Measurements from ENCODE around the gene B4GALT1.

Gene B4GALT1

GRCh38 chr9:33147416-33148169, 19.5 kb downstream of the B4GALT1 start:
- peaks cover 13 to 55% (median 23%) of the 10 kb centered on the region in 4 experiments for H3K4me1 ChIP-seq (ENCODE audit: control extremely low read depth in 1 of 4, control insufficient read depth in 4 of 4, insufficient read depth in 4 of 4, low read length in 3 of 4)
- peak in 1 of 3 donors; percentile 46 for DNase-seq
- no peak overlapping the region for H3K4me3 ChIP-seq (ENCODE audit: control insufficient read depth in 1 of 7, extremely low read depth in 1 of 7, insufficient read depth in 4 of 7, low read depth in 2 of 7, low read length in 6 of 7)
- CTCF ChIA-PET: interaction anchor here (1.1 to 1.5 kb wide), 2 partner anchors 8 to 15 kb away, joined by 4 read pairs; no protein-coding TSS in a partner anchor
- H3K27ac ChIP-seq (ENCODE audit: insufficient read depth in 1 of 2, low read depth in 1 of 2, low read length in 2 of 2, poor library complexity in 1 of 2, severe bottlenecking in 2 of 2): no peak overlapping the region
- H3K36me3 ChIP-seq (ENCODE audit: control insufficient read depth in 4 of 4, insufficient read depth in 4 of 4, low read length in 3 of 4): no peaks in the 10 kb centered on the region
- H3K27me3 ChIP-seq (replicated peaks in 2 of 5; ENCODE audit: control insufficient read depth in 4 of 5, insufficient read depth in 5 of 5, low read length in 4 of 5): no peaks in the 10 kb centered on the region
- POLR2A ChIA-PET: no interaction called here
- H3K9me3 ChIP-seq (ENCODE audit: control extremely low read depth in 1 of 5, control insufficient read depth in 4 of 5, insufficient read depth in 2 of 5, low read depth in 1 of 5, low read length in 4 of 5): no peaks in the 10 kb centered on the region
- WGBS (ENCODE audit: insufficient coverage): 73% methylated on average over 4 of the region's 7 CpGs

- Histone ChIP-seq H3K27me3 (replicated peaks in 2 of 5; ENCODE audit: control insufficient read depth in 4 of 5, insufficient read depth in 5 of 5, low read length in 4 of 5) (no peaks in the 10 kb centered on the region), H3K36me3 (ENCODE audit: control insufficient read depth in 4 of 4, insufficient read depth in 4 of 4, low read length in 3 of 4) (no peaks in the 10 kb centered on the region), H3K9me3 (ENCODE audit: control extremely low read depth in 1 of 5, control insufficient read depth in 4 of 5, insufficient read depth in 2 of 5, low read depth in 1 of 5, low read length in 4 of 5) (no peaks in the 10 kb centered on the region), H3K4me1 (ENCODE audit: control extremely low read depth in 1 of 4, control insufficient read depth in 4 of 4, insufficient read depth in 4 of 4, low read length in 3 of 4) (peaks cover 13 to 52% (median 19%) of the 10 kb centered on the region in 4 experiments), H3K4me3 (ENCODE audit: control insufficient read depth in 1 of 7, extremely low read depth in 1 of 7, insufficient read depth in 4 of 7, low read depth in 2 of 7, low read length in 6 of 7) (no peak overlapping the region), H3K27ac (ENCODE audit: insufficient read depth in 1 of 2, low read depth in 1 of 2, low read length in 2 of 2, poor library complexity in 1 of 2, severe bottlenecking in 2 of 2) (no peak overlapping the region)
- ChIA-PET POLR2A (no interaction called here), CTCF (interaction anchor here (1.2 to 1.5 kb wide), 2 partner anchors 11 to 14 kb away, joined by 3 to 4 read pairs; no protein-coding TSS in a partner anchor)
- DNase-seq: no peak
- 100% methylated on average over 1 of the region's 2 CpGs for WGBS (ENCODE audit: insufficient coverage)
These were observed 20.8 kb downstream of the B4GALT1 start for GRCh38 chr9:33146298-33146697.

GRCh38 chr9:33144551-33144950, 22.6 kb downstream of the B4GALT1 start:
- H3K36me3 ChIP-seq (ENCODE audit: control insufficient read depth in 4 of 4, insufficient read depth in 4 of 4, low read length in 3 of 4): peaks cover 0 to 2% (median 0%) of the 10 kb centered on the region in 4 experiments
- H3K9me3 ChIP-seq (ENCODE audit: control extremely low read depth in 1 of 5, control insufficient read depth in 4 of 5, insufficient read depth in 2 of 5, low read depth in 1 of 5, low read length in 4 of 5): no peaks in the 10 kb centered on the region
- H3K4me1 ChIP-seq (ENCODE audit: control extremely low read depth in 1 of 4, control insufficient read depth in 4 of 4, insufficient read depth in 4 of 4, low read length in 3 of 4): peaks cover 9 to 61% (median 16%) of the 10 kb centered on the region in 4 experiments
- H3K27me3 ChIP-seq (replicated peaks in 2 of 5; ENCODE audit: control insufficient read depth in 4 of 5, insufficient read depth in 5 of 5, low read length in 4 of 5): no peaks in the 10 kb centered on the region
- ChIA-PET POLR2A (interaction anchor here (0.7 kb wide), 1 partner anchor 17 kb away, joined by 3 read pairs; no protein-coding TSS in a partner anchor), CTCF (interaction anchor here (1.0 to 1.1 kb wide), 3 partner anchors 23 to 42 kb away, joined by 3 read pairs; partner anchors contain the start of gene B4GALT1)
- H3K4me3 ChIP-seq (ENCODE audit: control insufficient read depth in 1 of 7, extremely low read depth in 1 of 7, insufficient read depth in 4 of 7, low read depth in 2 of 7, low read length in 6 of 7): no peak overlapping the region
- no peak overlapping the region for H3K27ac ChIP-seq (ENCODE audit: insufficient read depth in 1 of 2, low read depth in 1 of 2, low read length in 2 of 2, poor library complexity in 1 of 2, severe bottlenecking in 2 of 2)
- WGBS (ENCODE audit: insufficient coverage): 67% methylated on average over 3 of the region's 3 CpGs
- no peak for DNase-seq

GRCh38 chr9:33143241-33143661, 23.9 kb downstream of the B4GALT1 start:
- H3K27me3 ChIP-seq (replicated peaks in 2 of 5; ENCODE audit: control insufficient read depth in 4 of 5, insufficient read depth in 5 of 5, low read length in 4 of 5): no peaks in the 10 kb centered on the region
- peaks cover 6 to 60% (median 13%) of the 10 kb centered on the region in 4 experiments for H3K4me1 ChIP-seq (ENCODE audit: control extremely low read depth in 1 of 4, control insufficient read depth in 4 of 4, insufficient read depth in 4 of 4, low read length in 3 of 4)
- CTCF ChIA-PET: no interaction called here
- WGBS (ENCODE audit: insufficient coverage): 96% methylated on average over 2 of the region's 2 CpGs
- no peak overlapping the region for H3K4me3 ChIP-seq (ENCODE audit: control insufficient read depth in 1 of 7, extremely low read depth in 1 of 7, insufficient read depth in 4 of 7, low read depth in 2 of 7, low read length in 6 of 7)
- no peak overlapping the region for H3K27ac ChIP-seq (ENCODE audit: insufficient read depth in 1 of 2, low read depth in 1 of 2, low read length in 2 of 2, poor library complexity in 1 of 2, severe bottlenecking in 2 of 2)
- DNase-seq: no peak
- POLR2A ChIA-PET: no interaction called here
- peaks cover 0 to 2% (median 0%) of the 10 kb centered on the region in 4 experiments for H3K36me3 ChIP-seq (ENCODE audit: control insufficient read depth in 4 of 4, insufficient read depth in 4 of 4, low read length in 3 of 4)
- H3K9me3 ChIP-seq (ENCODE audit: control extremely low read depth in 1 of 5, control insufficient read depth in 4 of 5, insufficient read depth in 2 of 5, low read depth in 1 of 5, low read length in 4 of 5): no peaks in the 10 kb centered on the region

GRCh38 chr9:33142535-33142934, 24.6 kb downstream of the B4GALT1 start:
- Histone ChIP-seq H3K4me1 (ENCODE audit: control extremely low read depth in 1 of 4, control insufficient read depth in 4 of 4, insufficient read depth in 4 of 4, low read length in 3 of 4) (peaks cover 4 to 58% (median 12%) of the 10 kb centered on the region in 4 experiments), H3K36me3 (ENCODE audit: control insufficient read depth in 4 of 4, insufficient read depth in 4 of 4, low read length in 3 of 4) (peaks cover 0 to 2% (median 0%) of the 10 kb centered on the region in 4 experiments), H3K4me3 (ENCODE audit: control insufficient read depth in 1 of 7, extremely low read depth in 1 of 7, insufficient read depth in 4 of 7, low read depth in 2 of 7, low read length in 6 of 7) (no peak overlapping the region), H3K27me3 (replicated peaks in 2 of 5; ENCODE audit: control insufficient read depth in 4 of 5, insufficient read depth in 5 of 5, low read length in 4 of 5) (no peaks in the 10 kb centered on the region), H3K27ac (ENCODE audit: insufficient read depth in 1 of 2, low read depth in 1 of 2, low read length in 2 of 2, poor library complexity in 1 of 2, severe bottlenecking in 2 of 2) (no peak overlapping the region), H3K9me3 (ENCODE audit: control extremely low read depth in 1 of 5, control insufficient read depth in 4 of 5, insufficient read depth in 2 of 5, low read depth in 1 of 5, low read length in 4 of 5) (no peaks in the 10 kb centered on the region)
- CTCF ChIA-PET: no interaction called here
- DNase-seq: no peak
- WGBS (ENCODE audit: insufficient coverage): 81% methylated on average over 5 of the region's 5 CpGs
- POLR2A ChIA-PET: no interaction called here

- WGBS (ENCODE audit: insufficient coverage): 94% methylated on average over 9 of the region's 9 CpGs
- POLR2A ChIA-PET: no interaction called here
These were observed 26.5 kb downstream of the B4GALT1 start for GRCh38 chr9:33140401-33141360.

More at GRCh38 chr9:33140401-33141360, 26.5 kb downstream of the B4GALT1 start:
- peaks cover 0 to 2% (median 0%) of the 10 kb centered on the region in 4 experiments for H3K36me3 ChIP-seq (ENCODE audit: control insufficient read depth in 4 of 4, insufficient read depth in 4 of 4, low read length in 3 of 4)
- H3K27me3 ChIP-seq (replicated peaks in 2 of 5; ENCODE audit: control insufficient read depth in 4 of 5, insufficient read depth in 5 of 5, low read length in 4 of 5): no peaks in the 10 kb centered on the region
- DNase-seq: no peak
- H3K9me3 ChIP-seq (ENCODE audit: control extremely low read depth in 1 of 5, control insufficient read depth in 4 of 5, insufficient read depth in 2 of 5, low read depth in 1 of 5, low read length in 4 of 5): no peaks in the 10 kb centered on the region
- CTCF ChIA-PET: interaction anchor here (0.9 to 2.0 kb wide), 5 partner anchors 11 to 18 kb away, joined by 3 to 7 read pairs (median 3); no protein-coding TSS in a partner anchor
- no peak overlapping the region for H3K27ac ChIP-seq (ENCODE audit: insufficient read depth in 1 of 2, low read depth in 1 of 2, low read length in 2 of 2, poor library complexity in 1 of 2, severe bottlenecking in 2 of 2)
- H3K4me3 ChIP-seq (ENCODE audit: control insufficient read depth in 1 of 7, extremely low read depth in 1 of 7, insufficient read depth in 4 of 7, low read depth in 2 of 7, low read length in 6 of 7): no peak overlapping the region
- H3K4me1 ChIP-seq (ENCODE audit: control extremely low read depth in 1 of 4, control insufficient read depth in 4 of 4, insufficient read depth in 4 of 4, low read length in 3 of 4): peaks cover 11 to 69% (median 25%) of the 10 kb centered on the region in 4 experiments

All from common myeloid progenitor, CD34-positive (primary cell).